Fibroblast of upper back skin (primary cell): ENCODE results near the gene RAB12.
"Not testable (repeated sequence)": the region's sequence is repeated elsewhere in the genome, so short reads cannot be mapped to it uniquely, and the experiment has no call there.

ENCODE experiments used
- DNase-seq: peaks from one replicate; pipeline ENCODE4 v3.0.0-alpha.2; 2013

Gene RAB12

DNA sequence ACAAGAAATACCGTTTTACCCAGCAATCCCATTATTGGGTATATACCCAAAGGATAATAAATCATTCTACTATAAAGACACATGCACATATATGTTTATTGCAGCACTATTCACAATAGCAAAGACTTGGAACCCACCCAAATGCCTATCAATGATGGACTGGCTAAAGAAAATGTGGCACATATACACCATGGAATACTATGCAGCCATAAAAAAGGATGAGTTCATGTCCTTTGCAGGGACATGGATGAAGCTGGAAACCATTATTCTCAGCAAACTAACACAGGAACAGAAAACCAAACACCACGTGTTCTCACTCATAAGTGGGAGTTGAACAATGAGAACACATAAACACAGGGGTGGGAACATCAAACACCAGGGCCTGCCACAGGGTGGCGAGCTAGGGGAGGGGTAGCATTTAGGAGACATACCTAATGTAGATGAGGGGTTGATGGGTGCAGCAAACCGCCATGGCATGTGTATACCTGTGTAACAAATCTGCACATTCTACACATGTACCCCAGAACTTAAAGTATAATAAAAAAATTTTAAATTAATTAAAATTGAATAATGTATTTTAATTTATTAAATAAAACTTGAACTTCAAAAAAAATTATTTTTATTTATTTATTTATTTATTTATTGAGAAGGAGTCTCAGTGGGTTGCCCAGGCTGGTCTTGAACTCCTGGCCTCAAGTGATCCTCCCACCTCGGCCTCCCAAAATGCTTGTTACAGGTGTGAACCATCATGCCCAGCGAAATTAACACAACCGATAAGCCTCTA lies 42.4 kb downstream of the RAB12 start:
- DNase-seq = not testable (repeated sequence)

DNA sequence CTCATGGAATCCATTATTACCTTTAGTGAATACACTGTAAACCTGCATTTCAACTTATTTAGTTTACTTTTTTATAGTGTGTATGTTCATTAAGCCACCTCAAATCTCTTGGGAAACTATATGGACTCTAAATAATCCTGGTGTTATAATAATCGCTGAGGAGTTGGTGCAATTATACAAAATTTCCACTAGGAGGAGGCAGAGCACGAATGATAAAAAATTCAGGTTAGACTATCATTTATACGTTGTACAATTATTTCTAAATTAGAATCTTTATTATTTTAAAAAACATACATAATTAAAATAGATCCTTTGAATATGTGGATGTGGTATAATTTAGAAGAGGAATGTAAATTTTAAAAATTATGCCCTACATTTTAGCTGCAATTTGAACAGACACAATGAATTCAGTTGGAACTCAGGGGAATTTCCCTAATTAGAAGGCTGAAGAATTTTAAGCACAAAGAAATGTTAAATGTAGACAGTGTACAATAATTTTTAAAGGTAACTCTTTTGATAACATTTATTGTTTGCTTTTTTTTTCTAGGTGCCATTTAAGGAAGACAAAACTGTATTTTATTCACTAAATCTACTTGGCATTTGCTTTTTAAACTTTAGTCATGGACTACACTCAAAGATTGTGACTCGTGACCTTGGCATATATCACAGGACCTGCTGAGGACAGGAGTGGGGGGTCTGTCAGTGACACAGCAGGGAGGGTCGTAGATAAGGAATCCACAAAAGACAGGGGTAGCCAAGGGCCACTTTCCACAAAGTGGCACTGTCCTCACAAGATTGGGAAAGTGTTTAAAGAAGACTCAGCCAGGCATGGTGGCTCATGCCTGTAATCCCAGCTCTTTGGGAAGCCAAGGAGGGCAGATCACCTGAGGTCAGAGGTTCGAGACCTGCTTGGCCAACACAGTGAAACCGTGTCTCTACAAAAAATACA lies 45.5 kb downstream of the RAB12 start:
- peak; percentile 28 for DNase-seq

DNA sequence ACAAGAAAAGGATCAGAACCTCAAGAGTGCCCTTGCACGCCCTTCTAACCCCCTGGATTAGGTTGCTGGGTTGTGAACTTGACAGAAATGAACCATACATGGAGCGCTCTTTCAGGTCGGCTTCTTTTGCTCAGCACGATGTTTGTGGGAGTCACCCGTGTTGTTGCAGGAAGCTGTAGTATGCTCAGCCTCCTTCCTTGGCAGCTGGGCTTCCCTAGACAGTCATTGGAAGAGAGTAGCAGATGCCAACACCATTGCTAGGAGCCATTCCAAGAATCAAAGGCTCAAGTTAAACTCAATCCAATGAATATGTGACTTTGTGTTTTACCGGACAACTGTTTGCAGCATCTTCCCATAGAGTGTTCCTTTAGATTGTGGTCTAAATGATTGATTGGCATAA lies 47.0 kb downstream of the RAB12 start:
- peak; percentile 17 for DNase-seq

DNA sequence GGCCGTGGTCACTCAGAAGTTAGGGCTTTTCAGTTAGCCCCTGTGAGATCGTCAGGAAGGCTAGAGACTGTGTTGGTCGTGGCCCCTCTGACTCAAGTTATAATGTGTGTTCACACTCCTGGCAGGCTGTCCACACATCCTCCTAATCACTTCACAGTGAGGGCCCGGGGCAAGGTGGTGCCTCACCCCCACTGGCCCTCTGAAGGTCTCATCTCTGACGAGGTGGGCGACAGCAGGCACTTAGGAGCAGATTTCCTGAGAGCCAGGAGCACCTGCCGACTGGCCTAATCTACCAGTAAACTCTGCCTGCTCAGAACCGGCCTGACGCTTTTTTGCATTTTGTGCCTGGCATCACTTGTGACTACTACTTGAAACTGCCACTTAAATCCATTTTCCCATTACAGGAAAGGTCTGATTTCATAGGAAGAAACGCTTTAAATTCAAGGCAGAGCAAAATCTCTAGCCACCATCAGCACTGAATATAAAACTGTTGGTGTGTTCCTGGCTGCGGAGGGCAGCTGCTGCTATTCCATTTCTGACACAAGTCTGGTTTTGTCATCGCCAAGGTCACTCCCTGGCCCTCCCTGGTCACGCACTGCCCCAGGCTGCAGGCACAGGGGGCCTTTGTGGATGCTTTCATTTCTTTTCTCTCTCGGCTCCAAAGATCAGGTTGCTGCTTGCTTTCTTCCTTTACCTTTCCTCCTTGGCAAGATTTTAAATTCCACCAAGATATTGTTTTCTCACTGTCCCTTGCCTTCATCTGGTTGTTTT lies 48.0 kb downstream of the RAB12 start:
- DNase-seq = no peak

DNA sequence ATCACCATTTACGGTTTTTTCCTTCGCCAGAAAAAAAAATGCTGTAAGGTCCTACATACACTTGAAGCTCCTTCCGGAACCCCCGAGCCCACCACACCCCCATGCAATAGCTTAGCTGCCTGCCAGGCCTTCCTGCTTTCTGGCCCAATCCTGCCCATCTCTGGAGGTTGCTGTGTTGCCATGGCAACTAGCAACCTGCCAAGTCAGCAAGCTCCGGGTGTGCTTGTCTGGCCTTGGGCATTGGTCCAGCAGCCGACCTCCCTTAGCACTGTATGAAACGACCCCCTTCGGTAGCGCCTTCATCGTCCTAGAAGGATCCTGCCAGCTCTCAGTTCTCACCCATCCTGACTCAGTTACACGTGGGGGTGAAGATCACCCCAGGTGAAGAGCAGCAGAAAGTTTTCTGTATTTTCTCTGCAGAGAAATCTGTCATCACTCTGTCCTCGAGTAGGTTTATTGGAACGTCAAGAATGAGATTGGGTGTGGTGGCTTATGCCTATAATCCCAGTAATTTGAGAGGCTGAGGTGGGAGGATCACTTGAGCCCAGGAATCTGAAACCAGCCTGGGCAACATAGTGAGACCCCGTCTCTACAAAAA lies 48.7 kb downstream of the RAB12 start:
- peak; percentile 75 for DNase-seq

DNA sequence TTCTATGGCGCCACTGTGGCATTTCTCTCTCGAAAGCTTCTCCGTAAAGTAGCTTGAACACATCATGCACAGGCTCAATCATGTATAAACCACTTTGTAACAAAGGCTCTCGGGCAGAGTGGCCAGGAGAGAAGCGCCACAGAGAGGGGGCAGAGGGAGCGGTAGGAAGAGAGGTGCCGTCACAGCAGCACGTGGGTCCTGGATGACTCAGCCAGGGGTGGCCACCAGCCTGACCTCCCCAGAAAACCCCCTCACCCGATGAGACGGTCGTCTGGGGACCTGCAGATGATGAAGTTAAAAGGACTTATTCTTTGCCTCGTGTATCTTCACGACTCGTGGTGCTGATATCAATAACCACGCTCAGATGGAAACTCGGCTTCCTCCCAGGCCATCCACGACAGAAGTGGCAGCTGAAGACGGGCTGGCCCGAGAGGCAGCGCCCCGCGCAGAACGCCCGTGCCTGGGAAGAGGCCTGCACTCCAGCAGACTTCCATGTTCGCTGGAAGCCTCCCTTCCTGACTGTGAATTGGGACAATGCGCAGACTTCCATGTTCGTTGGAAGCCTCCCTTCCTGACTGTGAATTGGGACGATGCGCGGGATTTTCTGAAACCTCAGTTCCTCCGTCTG lies 49.7 kb downstream of the RAB12 start:
- DNase-seq = no peak

DNA sequence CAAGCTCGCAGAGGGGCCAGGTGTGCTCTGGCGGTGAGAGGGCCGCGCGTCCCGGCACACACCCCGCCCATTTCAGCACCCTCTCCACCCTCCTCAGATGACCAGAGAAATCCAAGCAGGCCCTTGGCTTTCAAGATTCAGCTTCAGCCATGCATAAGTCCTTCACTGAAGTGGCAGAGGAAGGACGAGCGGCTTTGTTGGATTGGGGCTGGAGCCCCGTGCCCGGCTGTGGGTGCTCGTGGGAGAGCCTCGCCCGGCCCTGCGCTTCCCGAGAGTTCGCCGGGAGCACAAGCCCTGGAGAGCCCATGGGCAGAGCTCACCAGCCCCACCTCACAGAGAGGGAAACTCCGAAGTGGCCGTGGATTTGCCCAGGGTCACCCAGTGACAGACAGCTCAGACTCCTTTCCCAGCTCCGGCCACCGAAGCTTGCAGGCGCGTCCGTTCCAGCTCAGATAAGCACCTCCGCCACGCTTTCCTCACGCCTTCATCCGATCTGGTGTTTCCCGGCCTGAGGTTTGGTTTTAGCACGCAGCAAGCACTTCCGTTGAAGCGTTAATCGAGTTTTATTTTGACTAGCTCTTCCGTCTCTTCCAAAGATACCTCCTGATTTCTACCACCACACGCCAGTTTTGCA lies 50.5 kb downstream of the RAB12 start:
- no peak for DNase-seq

DNA sequence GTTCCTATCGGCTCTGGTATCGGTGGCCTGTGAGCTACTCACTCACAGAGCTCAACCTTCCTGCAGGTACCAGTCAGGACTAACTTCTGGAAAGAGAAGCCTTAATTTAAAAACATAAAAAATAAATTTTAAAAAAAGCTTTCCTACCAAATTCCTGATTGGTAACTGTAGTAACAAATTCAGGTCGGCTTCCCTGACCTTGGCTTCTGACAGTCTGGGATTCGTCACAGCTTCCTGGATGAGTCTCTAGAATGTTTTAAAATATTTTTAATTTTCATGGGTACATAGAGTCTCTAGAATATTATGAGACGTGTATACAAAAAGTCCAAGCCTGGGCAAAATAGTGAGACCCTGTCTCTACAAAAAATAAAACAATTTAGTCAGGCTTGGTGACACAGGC lies 51.1 kb downstream of the RAB12 start:
- DNase-seq = no peak

DNA sequence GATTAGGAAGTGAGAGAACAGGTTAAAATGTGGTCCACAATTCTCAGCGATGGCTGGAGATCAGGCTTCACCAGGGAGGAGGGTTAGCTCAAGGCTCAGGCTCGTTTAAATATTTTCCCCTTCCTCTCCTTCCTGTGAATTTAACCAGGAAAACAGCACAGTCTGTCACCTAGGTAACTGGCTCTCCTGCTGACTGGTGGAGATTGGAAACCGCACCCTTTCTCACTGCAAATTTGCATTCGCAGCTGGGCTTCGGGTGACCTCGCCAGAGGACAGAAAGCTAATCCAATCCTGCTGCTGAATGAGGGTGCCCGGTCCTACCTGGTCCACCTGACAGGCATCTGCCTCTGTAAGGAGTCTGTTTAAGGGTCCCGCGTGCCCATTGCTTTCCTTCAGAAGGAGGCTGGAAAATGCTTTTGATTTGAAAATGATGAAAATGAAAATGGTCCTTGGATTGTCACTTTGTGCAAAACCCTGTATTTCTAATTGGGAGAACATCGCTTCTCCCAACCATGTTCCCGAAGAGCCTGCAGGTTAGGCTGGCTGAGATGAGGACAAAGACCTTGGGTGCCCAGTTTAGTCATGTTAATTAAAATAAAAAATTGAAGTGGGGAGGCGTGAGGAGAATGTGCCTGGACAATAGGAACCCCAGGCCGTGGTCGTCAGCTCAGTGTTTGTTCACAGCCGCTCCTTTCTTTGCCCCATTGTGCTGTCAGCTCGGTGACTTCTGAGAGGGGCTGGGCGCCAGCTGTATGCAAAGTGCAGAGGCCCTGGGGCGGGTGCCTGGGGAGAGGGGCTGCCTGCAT lies 52.7 kb downstream of the RAB12 start:
- peak; percentile 37 for DNase-seq

DNA sequence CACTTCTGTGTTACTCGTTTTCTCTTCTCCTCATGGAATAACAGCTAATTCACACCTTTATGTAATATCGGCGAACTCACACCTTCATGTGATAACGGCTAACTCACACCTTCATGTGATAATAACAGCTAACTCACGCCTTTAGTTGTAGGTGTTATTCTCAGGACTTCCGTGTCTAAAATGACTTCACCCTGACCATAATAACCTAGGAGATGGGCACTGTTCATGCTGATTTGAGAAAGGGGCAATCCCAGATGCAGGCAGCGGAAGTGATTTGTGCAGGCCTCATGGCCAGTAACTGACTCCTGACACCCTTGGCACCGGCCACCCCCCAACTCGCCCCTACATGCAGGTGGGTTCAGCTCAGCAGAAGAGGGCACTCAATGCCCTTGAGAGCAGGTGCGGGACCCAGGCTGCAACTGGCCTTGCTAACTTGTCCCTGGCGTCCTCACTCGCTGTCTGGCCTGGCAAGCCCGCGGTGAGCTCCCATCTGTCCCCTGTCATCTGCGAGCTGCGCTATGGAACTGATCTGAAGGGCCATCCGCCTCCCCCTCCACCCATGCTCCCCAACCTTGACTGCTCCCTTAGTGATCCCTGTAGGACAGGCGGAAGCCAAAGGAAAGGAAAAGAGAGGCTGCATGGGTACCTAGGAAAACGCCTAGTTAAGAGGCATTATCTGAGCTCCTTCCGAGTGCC lies 53.5 kb downstream of the RAB12 start:
- DNase-seq = no peak

DNA sequence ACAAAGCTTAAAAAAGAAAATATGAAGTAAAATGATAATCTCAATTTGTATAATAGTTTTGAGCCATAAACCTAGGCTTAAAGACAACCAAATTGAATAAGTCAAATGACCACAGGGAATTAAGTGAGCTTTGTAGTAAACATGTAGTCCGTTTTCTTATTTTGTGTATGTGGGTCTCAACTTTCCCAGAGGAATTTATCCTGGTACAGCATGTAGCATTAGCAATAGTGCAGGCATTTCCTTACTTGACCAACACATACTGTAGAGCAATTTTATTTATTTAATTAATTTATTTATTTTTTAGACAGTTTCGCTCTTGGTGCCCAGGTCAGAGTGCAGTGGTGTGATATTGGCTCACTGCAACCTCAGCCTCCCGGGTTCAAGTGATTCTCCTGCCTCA lies 58.6 kb downstream of the RAB12 start:
- peak; percentile 34 for DNase-seq

DNA sequence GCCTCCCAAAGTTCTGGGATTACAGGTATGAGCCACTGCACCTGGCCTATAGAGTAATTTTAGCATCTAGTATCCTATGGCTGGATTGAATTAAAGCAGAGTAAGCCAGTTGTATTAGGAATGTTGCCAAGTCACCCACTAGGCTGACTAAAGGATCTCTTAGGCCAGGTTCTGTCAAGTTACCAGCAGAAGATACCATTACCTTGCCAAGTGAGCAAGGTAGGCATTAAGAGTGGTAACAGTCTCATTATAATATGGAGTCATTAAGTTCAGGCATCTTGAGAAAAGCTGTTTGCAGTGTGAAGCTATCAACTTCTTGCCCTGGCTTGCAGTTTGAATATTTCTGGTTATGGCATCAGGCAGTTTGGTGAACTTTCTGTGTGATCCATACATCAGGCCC lies 59.1 kb downstream of the RAB12 start:
- no peak for DNase-seq

DNA sequence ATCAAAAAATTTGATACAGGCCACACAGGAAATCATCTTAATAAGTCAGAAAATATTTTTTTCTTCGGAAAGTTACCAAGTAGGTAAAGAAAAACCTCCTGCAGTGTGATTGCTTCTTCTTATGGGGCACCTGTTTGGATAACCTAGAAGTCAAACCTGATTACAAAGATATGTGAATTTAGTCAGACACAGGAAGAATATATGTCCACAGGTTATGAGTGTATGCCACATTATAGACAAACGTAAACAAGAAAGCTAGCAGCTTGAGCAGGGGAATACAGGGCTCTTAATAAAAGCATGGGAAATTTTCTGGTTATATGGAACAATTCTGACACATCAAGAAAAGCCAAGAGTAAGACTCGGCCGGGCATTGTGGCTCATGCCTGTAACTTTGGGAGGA lies 60.3 kb downstream of the RAB12 start:
- no peak for DNase-seq

DNA sequence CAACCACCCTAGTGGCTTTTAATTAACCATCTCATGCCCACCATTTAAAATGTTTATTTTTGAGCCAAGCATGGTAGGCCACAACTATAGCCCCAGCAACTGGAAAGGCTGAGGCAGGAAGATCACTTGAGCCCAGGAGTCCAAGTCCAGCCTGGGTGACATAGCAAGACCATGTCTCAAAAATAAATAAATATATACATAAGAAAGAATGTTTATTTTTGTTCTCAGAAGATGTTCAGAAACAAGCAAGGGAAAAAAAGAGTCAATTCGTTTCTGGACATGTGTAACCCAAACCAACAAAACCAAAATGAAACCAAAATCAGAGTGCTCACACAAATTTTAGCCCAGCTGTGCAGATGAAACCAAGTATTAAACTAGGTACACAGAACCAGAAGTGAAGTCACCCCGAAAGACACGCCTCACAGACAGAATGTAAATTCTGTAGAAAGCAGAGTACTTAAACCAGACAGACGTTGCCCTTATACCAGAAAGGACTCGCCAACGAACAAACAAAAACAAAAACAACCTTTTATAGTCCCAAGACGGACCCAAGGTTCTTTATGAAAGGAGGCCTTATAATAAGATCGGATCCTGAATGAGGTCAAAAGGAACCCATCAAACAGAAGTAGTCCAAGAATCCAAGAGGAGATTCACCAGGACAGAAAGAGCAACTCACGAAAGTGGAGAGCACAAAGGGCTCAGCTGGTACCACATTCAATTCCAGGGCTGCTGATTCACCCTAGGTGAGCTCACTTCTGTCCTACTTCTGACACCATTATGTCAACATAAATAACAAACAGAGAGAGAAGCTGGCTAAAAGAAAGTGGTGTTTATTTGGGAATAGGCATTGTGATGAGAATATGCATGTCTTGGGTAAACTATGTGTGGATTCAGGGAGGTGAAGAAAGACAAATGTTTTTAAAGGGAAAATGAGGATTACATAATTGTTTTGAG lies 64.3 kb downstream of the RAB12 start:
- DNase-seq = no peak

DNA sequence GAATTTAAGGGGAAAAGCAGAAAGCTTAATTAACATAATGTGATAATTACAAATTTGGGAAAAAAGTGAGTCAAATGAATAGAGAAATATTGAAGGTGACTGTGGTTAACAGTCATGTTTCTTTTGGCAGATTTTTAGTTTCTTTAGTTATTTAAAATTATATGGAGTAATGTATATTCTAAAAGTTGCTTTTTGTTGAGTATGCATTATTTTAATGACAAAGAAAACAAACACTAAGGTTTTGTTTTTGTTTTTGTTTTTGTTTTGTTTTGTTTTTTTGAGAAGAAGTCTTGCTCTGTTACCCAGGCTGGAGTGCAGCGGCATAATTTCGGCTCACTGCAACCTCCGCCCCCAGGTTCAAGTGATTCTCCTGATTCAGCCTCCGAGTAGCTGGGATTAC lies 65.8 kb downstream of the RAB12 start:
- no peak for DNase-seq

DNA sequence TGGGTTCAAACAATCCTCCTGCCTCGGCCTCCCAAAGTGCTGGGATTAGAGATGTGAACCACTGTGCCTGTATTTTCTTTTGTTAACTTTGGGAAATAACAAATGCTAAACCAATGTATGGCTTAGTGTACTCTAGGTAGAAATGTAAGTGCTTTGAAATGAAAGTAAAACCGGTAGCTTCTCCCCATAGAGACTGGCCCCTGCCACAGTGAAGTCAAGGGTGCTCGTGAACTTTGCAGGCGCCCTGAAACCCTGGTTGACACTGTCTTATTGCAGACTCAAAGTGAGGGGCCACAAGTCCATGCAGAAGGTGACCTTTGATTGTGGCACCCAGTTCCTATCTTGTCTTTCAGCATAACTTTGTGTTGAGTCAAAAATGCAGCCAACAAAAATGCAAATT lies 72.0 kb downstream of the RAB12 start:
- no peak for DNase-seq

DNA sequence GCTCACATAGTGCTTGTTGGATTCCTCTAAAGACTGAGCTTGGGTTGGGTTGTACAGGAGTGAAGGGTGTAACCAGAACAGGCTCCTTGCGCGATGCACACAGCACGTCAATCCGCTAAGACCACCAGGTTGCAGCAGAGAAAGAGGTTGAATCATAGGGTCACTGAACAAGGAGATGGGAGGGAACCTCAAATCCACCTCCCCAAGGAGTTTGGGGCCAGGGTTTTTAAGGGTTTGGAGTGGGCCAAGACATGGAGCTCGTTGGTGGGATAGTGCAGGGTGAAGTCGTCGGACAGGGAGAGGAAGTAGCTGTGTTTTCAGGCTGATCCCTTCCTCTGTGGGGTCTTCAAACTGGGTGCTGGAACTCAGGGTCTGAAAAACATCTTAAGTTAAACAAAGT lies 75.3 kb downstream of the RAB12 start:
- DNase-seq = no peak

DNA sequence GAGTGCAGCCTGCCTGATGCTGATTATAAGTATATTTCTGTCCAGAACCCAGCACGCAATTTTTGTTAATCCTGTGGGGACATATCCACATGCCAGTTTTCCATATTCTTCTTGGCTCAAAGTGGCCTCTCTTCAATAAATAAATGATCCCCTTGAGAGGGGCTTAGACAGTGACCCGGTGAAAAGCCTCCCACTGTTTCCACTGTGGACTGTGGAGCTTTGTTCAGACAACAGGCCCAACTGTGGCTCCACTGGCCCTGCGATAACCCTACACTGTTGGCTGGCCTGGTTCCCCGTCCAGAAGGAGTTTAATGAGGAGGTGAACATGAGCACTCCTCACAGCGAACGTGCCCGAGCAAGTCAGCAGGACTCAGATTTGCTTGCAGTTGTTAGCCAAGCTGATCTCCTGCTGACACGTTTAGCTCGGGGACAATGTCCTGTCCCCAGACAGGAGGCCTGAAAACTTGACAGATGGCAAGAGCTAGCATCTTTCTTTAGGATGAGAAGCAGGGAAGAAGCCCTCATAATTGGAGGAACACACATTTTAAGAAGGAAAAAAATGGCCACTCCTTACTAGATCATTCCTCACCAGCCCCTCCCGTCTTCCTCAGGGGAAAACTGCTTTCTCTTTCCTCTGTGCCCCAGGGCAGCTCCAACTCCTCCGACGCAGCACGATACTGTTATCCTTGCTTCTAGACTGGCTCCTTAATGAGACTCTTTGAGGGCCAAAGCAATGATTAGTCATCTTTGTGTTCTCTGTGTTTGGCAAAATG lies 76.1 kb downstream of the RAB12 start:
- no peak for DNase-seq

DNA sequence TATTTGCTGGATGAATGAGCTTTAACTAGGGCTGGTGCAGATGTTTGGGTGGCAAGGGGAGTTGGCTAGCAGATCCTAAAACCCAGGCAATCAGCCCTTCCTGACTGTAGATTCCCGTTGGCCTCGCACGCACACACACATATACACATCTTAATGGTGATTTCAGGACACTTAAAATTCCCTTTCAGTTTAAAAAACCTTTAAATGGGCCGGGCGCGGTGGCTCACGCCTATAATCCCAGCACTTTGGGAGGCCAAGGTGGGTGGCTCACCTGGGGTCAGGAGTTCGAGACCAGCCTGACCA lies 76.6 kb downstream of the RAB12 start:
- no peak for DNase-seq
